RPMI7951 (cell line): Measurements from ENCODE around the gene SKP1. TPM values are rescaled to one million over a fixed set of nuclear protein-coding genes. Genes with fewer than 3 reads are reported as not detected.
A peak's percentile ranks its signal among the peaks of the same experiment; 100 is the strongest.
"Not testable (repeated sequence)": the region's sequence is repeated elsewhere in the genome, so short reads cannot be mapped to it uniquely, and the experiment has no call there.

Source experiments
- DNase-seq: peaks from one replicate; pipeline ENCODE4 v3.0.0-alpha.2; 2012; ENCODE audit warnings: low read depth
- total RNA-seq: library from RNA; depleted of rRNA; stranded (reverse); fragments of >200 nt; shearing (Covaris generic); gene quantifications from 2 replicates; pipeline ENCODE4 v1.2.3, GENCODE V29; 2014

Gene SKP1
- total RNA-seq, 1 experiment from 2014 or later, result 366 TPM

- DNase-seq, result peak; percentile 71
These were observed 782 bp upstream of the SKP1 start for GRCh38 chr5:134177369-134178095.

GRCh38 chr5:134175921-134176510 lies 734 bp downstream of the SKP1 start:
- peak; percentile 25 for DNase-seq

- peak; percentile 40 for DNase-seq
These were observed 1.6 kb downstream of the SKP1 start for GRCh38 chr5:134174841-134175839.

GRCh38 chr5:134171972-134172371 lies 4.8 kb downstream of the SKP1 start:
- no peak for DNase-seq

GRCh38 chr5:134162592-134162991 lies 14.2 kb downstream of the SKP1 start:
- DNase-seq, result no peak

GRCh38 chr5:134161513-134162395 lies 15.0 kb downstream of the SKP1 start:
- DNase-seq, result no peak

- no peak for DNase-seq
These were observed 23.1 kb downstream of the SKP1 start for GRCh38 chr5:134153657-134154056.

GRCh38 chr5:134153241-134153640 lies 23.5 kb downstream of the SKP1 start:
- no peak for DNase-seq

- DNase-seq, result not testable (repeated sequence)
These were observed 24.4 kb downstream of the SKP1 start for GRCh38 chr5:134152173-134152832.

- DNase-seq, result no peak
These were observed 25.0 kb downstream of the SKP1 start for GRCh38 chr5:134151723-134152122.

GRCh38 chr5:134149571-134150303 lies 27.0 kb downstream of the SKP1 start:
- DNase-seq, result peak; percentile 17

GRCh38 chr5:134148986-134149539 lies 27.7 kb downstream of the SKP1 start:
- no peak for DNase-seq

GRCh38 chr5:134148316-134148715 lies 28.4 kb downstream of the SKP1 start:
- no peak for DNase-seq

GRCh38 chr5:134146651-134147518 lies 29.9 kb downstream of the SKP1 start:
- DNase-seq, result no peak

- DNase-seq, result peak; percentile 67
These were observed 30.8 kb downstream of the SKP1 start for GRCh38 chr5:134145779-134146581.

- DNase-seq, result no peak
These were observed 31.6 kb downstream of the SKP1 start for GRCh38 chr5:134145041-134145757.
